ENCODE measurements around the gene SND1.

The SND1 gene

DNA sequence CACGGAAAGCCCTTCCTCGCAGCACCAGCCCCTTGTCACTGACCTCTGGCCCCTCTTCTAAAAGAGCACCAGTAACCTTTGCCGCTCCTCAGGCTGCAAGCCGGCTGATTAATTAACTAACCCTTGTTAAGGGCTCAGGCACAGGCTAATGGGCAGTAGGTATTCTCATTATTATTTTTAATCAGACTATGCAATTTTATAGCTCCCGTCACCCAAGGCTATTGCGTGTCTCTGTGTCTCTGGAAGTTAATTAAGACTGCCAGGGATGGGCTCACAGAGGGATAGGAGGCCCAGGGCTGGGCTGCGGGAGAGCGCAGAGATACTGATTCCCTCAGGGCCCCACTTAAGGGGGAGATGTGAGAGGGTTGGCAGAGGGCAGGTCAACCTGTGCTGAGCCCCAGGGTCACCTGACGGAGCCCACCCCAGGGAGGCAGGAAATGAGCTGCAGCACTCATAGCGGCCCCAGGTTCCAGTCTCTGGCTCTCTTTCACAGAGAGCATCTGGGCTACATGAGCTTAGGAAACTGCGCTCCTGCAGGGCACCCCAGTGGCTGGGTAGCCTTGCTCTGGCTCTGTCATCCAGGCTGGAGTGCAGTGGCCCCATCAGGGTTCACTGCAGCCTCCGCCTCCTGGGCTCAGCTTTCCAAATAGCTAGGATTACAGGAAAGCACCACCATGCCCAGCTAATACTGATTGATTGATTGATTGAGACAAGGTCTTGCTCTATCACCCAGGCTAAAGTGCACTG, 471.5 kb downstream of the SND1 start:
- no peak for TF ChIP-seq EZH2phosphoT487 (IDR thresholded peaks at IDR 0.05; ENCODE audit: low read length)
- TF ChIP-seq EZH2 (optimal IDR thresholded peaks at IDR 0.05; ENCODE audit: low read depth, low read length): no peak
- TF ChIP-seq, protein P1, sequence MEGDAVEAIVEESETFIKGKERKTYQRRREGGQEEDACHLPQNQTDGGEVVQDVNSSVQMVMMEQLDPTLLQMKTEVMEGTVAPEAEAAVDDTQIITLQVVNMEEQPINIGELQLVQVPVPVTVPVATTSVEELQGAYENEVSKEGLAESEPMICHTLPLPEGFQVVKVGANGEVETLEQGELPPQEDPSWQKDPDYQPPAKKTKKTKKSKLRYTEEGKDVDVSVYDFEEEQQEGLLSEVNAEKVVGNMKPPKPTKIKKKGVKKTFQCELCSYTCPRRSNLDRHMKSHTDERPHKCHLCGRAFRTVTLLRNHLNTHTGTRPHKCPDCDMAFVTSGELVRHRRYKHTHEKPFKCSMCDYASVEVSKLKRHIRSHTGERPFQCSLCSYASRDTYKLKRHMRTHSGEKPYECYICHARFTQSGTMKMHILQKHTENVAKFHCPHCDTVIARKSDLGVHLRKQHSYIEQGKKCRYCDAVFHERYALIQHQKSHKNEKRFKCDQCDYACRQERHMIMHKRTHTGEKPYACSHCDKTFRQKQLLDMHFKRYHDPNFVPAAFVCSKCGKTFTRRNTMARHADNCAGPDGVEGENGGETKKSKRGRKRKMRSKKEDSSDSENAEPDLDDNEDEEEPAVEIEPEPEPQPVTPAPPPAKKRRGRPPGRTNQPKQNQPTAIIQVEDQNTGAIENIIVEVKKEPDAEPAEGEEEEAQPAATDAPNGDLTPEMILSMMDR (IDR thresholded peaks at IDR 0.05; ENCODE audit: low read length): no peak
- Histone ChIP-seq H3K4me1 (ENCODE audit: low read length) (no peaks in the 10 kb centered on the region), H3F3A (ENCODE audit: insufficient read depth, low read length) (no peaks in the 10 kb centered on the region), H3K27me3 (replicated peaks; ENCODE audit: insufficient read depth, low read length) (no peaks in the 10 kb centered on the region), H3K9ac (ENCODE audit: low read length) (no peak overlapping the region), H3K4me2 (ENCODE audit: low read depth, low read length) (no peak overlapping the region), H3K36me3 (replicated peaks; ENCODE audit: insufficient read depth, low read length) (no peaks in the 10 kb centered on the region), H4K20me1 (ENCODE audit: insufficient read depth, low read length) (no peaks in the 10 kb centered on the region), H2AFZ (ENCODE audit: low read length) (no peak overlapping the region), H3K4me3 (ENCODE audit: low read length) (no peak overlapping the region), H3K27ac (ENCODE audit: low read length) (no peak overlapping the region), H3K9me3 (replicated peaks; ENCODE audit: insufficient read depth, low read length) (no peaks in the 10 kb centered on the region), H3K79me2 (ENCODE audit: low read length) (no peaks in the 10 kb centered on the region), H3K9me2 (replicated peaks; ENCODE audit: insufficient read depth, low read length) (no peaks in the 10 kb centered on the region)
- no peak for DNase-seq

DNA sequence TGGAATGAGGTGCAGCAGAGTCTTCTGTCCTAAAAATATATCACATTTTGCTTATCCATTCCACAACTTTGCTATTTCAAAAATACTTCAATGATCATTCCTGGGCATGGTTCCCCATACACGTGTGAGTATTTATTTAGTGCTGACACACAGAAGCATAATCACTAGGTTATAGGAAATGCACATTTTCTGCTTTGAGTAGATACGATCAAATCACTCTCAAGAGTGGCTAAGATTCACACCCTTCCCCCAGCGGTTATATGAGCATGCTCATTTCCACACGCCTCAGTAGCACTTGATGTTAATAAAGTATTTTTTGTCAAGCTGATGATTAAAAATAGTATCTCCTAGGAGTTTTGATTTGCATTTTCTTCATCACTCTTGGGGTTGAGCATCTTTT, 472.8 kb downstream of the SND1 start:
- Histone ChIP-seq H4K20me1 (ENCODE audit: insufficient read depth, low read length) (no peaks in the 10 kb centered on the region), H3K9me3 (replicated peaks; ENCODE audit: insufficient read depth, low read length) (no peaks in the 10 kb centered on the region), H3K9ac (ENCODE audit: low read length) (no peak overlapping the region), H3K27ac (ENCODE audit: low read length) (no peak overlapping the region), H3K9me2 (replicated peaks; ENCODE audit: insufficient read depth, low read length) (no peaks in the 10 kb centered on the region), H3K4me1 (ENCODE audit: low read length) (no peaks in the 10 kb centered on the region), H3K79me2 (ENCODE audit: low read length) (no peaks in the 10 kb centered on the region), H3K36me3 (replicated peaks; ENCODE audit: insufficient read depth, low read length) (no peaks in the 10 kb centered on the region), H3K4me3 (ENCODE audit: low read length) (no peak overlapping the region), H3K27me3 (replicated peaks; ENCODE audit: insufficient read depth, low read length) (no peaks in the 10 kb centered on the region), H2AFZ (ENCODE audit: low read length) (no peak overlapping the region), H3F3A (ENCODE audit: insufficient read depth, low read length) (no peaks in the 10 kb centered on the region), H3K4me2 (ENCODE audit: low read depth, low read length) (no peak overlapping the region)
- TF ChIP-seq, protein P1 (IDR thresholded peaks at IDR 0.05; ENCODE audit: low read length): no peak
- TF ChIP-seq EZH2phosphoT487 (IDR thresholded peaks at IDR 0.05; ENCODE audit: low read length): no peak
- no peak for TF ChIP-seq EZH2 (optimal IDR thresholded peaks at IDR 0.05; ENCODE audit: low read depth, low read length)
- DNase-seq: no peak

DNA sequence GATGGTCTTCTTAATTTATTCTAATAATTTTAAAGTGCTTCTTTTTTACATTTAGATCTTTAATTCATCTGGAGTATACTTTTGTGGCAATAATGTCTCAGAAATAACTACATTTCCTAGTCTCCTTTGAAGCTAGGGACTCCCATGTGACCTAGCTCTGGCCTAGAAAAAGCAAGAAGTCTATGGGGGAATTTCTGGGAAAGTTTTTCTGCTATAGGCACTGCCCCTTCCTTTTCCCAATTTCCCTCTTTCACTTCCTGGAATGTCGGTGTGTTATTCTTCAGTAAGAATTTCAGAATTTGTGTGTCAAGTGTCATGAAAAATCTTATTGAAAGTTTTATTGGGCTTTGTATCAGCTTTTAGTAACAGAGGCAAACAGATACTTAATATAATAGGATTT, 473.8 kb downstream of the SND1 start:
- H3K27ac ChIP-seq (ENCODE audit: low read length): no peak overlapping the region
- no peaks in the 10 kb centered on the region for H3K9me3 ChIP-seq (replicated peaks; ENCODE audit: insufficient read depth, low read length)
- no peak overlapping the region for H2AFZ ChIP-seq (ENCODE audit: low read length)
- H3K79me2 ChIP-seq (ENCODE audit: low read length): no peaks in the 10 kb centered on the region
- H3K4me2 ChIP-seq (ENCODE audit: low read depth, low read length): no peak overlapping the region
- no peaks in the 10 kb centered on the region for H4K20me1 ChIP-seq (ENCODE audit: insufficient read depth, low read length)
- H3K4me3 ChIP-seq (ENCODE audit: low read length): no peak overlapping the region
- no peaks in the 10 kb centered on the region for H3K36me3 ChIP-seq (replicated peaks; ENCODE audit: insufficient read depth, low read length)
- TF ChIP-seq EZH2 (optimal IDR thresholded peaks at IDR 0.05; ENCODE audit: low read depth, low read length): no peak
- H3K9me2 ChIP-seq (replicated peaks; ENCODE audit: insufficient read depth, low read length): no peaks in the 10 kb centered on the region
- no peaks in the 10 kb centered on the region for H3K27me3 ChIP-seq (replicated peaks; ENCODE audit: insufficient read depth, low read length)
- DNase-seq: no peak
- H3K4me1 ChIP-seq (ENCODE audit: low read length): no peaks in the 10 kb centered on the region
- H3K9ac ChIP-seq (ENCODE audit: low read length): no peak overlapping the region
- H3F3A ChIP-seq (ENCODE audit: insufficient read depth, low read length): no peaks in the 10 kb centered on the region

DNA sequence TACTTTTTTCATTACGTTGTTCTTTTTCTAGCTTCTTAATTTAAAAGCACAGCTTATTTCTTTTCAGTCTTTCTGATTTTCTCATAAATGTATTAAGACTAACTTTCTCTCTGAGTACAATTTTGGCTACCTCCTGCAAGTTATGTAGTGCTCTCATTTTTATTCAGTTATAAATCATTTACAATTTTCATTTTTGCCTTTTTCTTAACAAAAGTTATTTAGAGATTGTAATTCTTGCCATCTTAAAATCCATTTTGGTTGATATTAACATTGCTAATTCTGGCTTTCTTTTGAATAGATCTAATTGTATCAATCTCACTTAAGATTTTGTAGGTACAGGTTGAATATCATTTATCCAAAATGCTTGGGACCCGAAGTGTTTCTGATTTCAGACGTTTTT, 476.4 kb downstream of the SND1 start:
- Histone ChIP-seq H3K4me1 (ENCODE audit: low read length) (no peaks in the 10 kb centered on the region), H3F3A (ENCODE audit: insufficient read depth, low read length) (no peaks in the 10 kb centered on the region), H2AFZ (ENCODE audit: low read length) (no peak overlapping the region), H3K36me3 (replicated peaks; ENCODE audit: insufficient read depth, low read length) (no peaks in the 10 kb centered on the region), H3K9me3 (replicated peaks; ENCODE audit: insufficient read depth, low read length) (no peaks in the 10 kb centered on the region), H3K9me2 (replicated peaks; ENCODE audit: insufficient read depth, low read length) (no peaks in the 10 kb centered on the region), H3K27ac (ENCODE audit: low read length) (no peak overlapping the region), H3K4me3 (ENCODE audit: low read length) (no peak overlapping the region), H3K9ac (ENCODE audit: low read length) (no peak overlapping the region), H3K79me2 (ENCODE audit: low read length) (no peaks in the 10 kb centered on the region), H3K4me2 (ENCODE audit: low read depth, low read length) (no peak overlapping the region), H4K20me1 (ENCODE audit: insufficient read depth, low read length) (no peaks in the 10 kb centered on the region), H3K27me3 (replicated peaks; ENCODE audit: insufficient read depth, low read length) (no peaks in the 10 kb centered on the region)
- DNase-seq: no peak
- TF ChIP-seq EZH2 (optimal IDR thresholded peaks at IDR 0.05; ENCODE audit: low read depth, low read length) (no peak), EZH2phosphoT487 (IDR thresholded peaks at IDR 0.05; ENCODE audit: low read length) (no peak)
- TF ChIP-seq, protein P1 (IDR thresholded peaks at IDR 0.05; ENCODE audit: low read length): no peak

All from MM.1S (cell line).